SK-N-SH (cell line): Measurements from ENCODE around the gene PYGO2.

Source experiments
- CHD2 ChIP-seq: fragments of 150-350 bp; IDR thresholded peaks from 2 replicates; pipeline ENCODE4 v1.6.1; 2018; ENCODE audit warnings: low read length; ENCODE audit not compliant: partially characterized antibody
- EP300 ChIP-seq, 2 experiments: IDR thresholded peaks; 2 replicates each; pipeline versions ENCODE4 v1.4.0 to v1.6.1; 2012; ENCODE audit warnings: borderline replicate concordance in 1 of 2, low read depth in 1 of 2, low read length in 1 of 2
- REST ChIP-seq: IDR thresholded peaks from 2 replicates; pipeline ENCODE4 v1.6.1; 2012; ENCODE audit warnings: mild to moderate bottlenecking, low read depth, low read length, moderate library complexity
- YY1 ChIP-seq: IDR thresholded peaks from 2 replicates; pipeline ENCODE4 v1.4.0; 2012; ENCODE audit warnings: low read depth, mild to moderate bottlenecking
- TF ChIP-seq, protein P1 (sequence below): fragments of 150-350 bp; IDR thresholded peaks from 2 replicates; pipeline ENCODE4 v1.6.1; 2017; ENCODE audit warnings: antibody characterized with exemption, low read length, low read depth, borderline replicate concordance
- TF ChIP-seq, protein P2 (sequence below): fragments of 200-600 bp; sonication (generic); IDR thresholded peaks from 2 replicates; pipeline ENCODE4 v1.6.1; 2017; ENCODE audit warnings: antibody characterized with exemption, mild to moderate bottlenecking, moderate library complexity

DNA sequence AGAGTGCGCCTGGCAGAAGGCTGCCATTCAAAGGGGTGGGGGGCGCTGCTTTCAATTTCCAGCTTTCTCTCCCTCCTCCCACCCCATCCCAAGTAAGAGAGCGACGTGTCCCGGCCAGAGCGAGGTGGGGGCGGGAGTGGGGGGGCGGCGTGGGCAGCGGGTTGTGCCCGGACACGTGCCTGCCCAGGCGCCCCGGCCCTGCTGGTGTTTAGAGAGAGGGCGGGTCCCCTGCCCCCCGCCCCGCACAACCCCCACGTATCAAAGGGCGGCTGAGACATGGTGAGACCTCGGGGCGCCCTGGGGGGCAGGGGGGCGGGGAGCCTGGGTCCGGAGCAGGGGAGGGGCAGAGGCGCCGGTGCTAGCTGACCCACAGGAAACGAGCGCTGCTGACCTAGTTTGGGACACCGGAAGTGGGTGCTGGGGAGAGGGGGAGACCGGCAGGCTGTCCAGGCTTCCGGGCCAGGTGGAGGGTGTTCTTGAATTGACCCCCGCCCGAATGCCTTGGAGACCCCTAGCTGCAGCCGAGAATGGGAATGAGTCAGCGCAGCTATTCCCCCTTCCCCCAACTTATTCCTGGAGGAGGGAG lies 42.3 kb upstream of the PYGO2 start:
- TF ChIP-seq REST (no peak), YY1 (no peak), EP300 (IDR thresholded peaks at IDR 0.05; ENCODE audit: borderline replicate concordance in 1 of 2, low read depth in 1 of 2, low read length in 1 of 2) (peak in 1 of 2 experiments; percentile 10; a peak in 1 of 4 replicates), CHD2 (peak; percentile 35)
- TF ChIP-seq, protein P1, sequence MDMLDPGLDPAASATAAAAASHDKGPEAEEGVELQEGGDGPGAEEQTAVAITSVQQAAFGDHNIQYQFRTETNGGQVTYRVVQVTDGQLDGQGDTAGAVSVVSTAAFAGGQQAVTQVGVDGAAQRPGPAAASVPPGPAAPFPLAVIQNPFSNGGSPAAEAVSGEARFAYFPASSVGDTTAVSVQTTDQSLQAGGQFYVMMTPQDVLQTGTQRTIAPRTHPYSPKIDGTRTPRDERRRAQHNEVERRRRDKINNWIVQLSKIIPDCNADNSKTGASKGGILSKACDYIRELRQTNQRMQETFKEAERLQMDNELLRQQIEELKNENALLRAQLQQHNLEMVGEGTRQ: no peak
- TF ChIP-seq, protein P2, sequence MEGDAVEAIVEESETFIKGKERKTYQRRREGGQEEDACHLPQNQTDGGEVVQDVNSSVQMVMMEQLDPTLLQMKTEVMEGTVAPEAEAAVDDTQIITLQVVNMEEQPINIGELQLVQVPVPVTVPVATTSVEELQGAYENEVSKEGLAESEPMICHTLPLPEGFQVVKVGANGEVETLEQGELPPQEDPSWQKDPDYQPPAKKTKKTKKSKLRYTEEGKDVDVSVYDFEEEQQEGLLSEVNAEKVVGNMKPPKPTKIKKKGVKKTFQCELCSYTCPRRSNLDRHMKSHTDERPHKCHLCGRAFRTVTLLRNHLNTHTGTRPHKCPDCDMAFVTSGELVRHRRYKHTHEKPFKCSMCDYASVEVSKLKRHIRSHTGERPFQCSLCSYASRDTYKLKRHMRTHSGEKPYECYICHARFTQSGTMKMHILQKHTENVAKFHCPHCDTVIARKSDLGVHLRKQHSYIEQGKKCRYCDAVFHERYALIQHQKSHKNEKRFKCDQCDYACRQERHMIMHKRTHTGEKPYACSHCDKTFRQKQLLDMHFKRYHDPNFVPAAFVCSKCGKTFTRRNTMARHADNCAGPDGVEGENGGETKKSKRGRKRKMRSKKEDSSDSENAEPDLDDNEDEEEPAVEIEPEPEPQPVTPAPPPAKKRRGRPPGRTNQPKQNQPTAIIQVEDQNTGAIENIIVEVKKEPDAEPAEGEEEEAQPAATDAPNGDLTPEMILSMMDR: no peak
